GM21723 (cell line): ENCODE measurements around the gene CCR5AS.
A peak's percentile ranks its signal among the peaks of the same experiment; 100 is the strongest.
"Not testable (repeated sequence)": the region's sequence is repeated elsewhere in the genome, so short reads cannot be mapped to it uniquely, and the experiment has no call there.

Source experiments
- ATAC-seq: cut with Tn5 transposase; IDR thresholded peaks from one replicate; pipeline ENCODE4 v1.9.1; 2021; ENCODE audit warnings: mild to moderate bottlenecking, moderate library complexity; ENCODE audit not compliant: unreplicated experiment

Gene CCR5AS

GRCh38 chr3:46358466-46358865 is 48.4 kb downstream of the CCR5AS start:
- no peak for ATAC-seq

DNA sequence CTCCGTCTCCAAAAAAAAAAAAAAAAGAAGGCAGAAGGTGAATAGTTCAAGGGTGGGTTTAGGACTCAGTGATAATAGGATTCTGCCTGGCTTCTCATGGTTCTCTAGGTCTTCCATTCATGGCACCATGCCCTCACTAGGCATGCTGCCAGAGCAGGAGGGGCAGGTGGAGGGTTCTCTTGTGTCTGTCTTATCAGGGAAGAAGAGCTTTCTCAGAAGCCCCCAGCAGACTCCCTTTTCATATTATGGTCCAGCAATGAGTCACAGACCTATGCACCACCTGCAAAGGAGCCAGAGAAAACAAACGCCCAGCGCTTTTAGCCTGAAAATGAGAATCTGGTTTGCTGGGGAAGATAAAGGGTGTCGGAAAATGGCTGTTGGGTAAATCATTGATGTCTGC is 50.0 kb downstream of the CCR5AS start:
- ATAC-seq, result no peak

GRCh38 chr3:46356276-46356675 is 50.6 kb downstream of the CCR5AS start:
- ATAC-seq, result no peak

- no peak for ATAC-seq
Observed at GRCh38 chr3:46354984-46355383, 51.9 kb downstream of the CCR5AS start.

DNA sequence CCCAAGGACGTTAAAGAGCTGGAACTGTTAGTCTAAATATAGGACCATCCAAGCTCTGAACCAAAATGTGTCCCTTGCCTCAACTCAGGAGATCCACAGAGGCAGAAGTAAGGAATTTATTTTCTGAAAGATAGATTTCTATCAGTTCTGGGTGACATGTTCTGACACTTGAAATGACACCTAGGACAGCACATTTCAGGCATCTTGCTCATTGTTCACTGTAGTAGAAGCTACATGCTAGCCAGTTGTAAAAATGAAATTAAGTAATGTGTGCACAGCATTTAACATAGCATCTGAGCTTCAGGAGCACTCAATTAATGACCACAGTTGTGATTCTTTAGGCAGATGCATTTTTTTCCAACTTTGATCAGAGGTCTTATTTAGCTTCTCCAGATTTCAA is 52.4 kb downstream of the CCR5AS start:
- ATAC-seq, result no peak

DNA sequence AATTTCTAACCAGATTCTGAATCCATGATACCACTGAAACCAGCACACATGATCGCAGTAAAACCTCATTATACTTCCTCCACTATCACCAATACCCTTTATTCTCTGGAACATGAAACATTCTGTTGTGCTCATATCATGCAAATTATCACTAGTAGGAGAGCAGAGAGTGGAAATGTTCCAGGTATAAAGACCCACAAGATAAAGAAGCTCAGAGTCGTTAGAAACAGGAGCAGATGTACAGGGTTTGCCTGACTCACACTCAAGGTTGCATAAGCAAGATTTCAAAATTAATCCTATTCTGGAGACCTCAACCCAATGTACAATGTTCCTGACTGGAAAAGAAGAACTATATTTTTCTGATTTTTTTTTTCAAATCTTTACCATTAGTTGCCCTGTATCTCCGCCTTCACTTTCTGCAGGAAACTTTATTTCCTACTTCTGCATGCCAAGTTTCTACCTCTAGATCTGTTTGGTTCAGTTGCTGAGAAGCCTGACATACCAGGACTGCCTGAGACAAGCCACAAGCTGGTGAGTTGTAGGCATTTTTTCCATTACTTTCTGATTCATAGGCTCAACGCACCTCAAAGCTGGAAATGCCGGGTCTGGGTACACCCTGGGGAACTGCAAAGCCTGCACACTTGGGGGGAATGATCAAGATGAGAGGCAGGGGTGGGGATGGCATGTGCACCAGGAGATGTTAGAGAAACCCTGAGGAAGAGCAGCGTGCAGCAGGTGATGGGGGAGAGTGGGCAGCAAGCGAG is 53.0 kb downstream of the CCR5AS start, which contains the start of gene CCR2:
Gene CCR2, plus strand, starts transcription at position 465 of the 764 bp plus-strand sequence. CDS start 3,417 bp downstream, outside the sequence.
- no peak for ATAC-seq

- no peak for ATAC-seq
Observed at GRCh38 chr3:46353090-46353489, 53.8 kb downstream of the CCR5AS start.

- ATAC-seq, result no peak
Observed at GRCh38 chr3:46351646-46352045, 55.2 kb downstream of the CCR5AS start.

GRCh38 chr3:46350262-46350565 is 56.7 kb downstream of the CCR5AS start:
- peak; percentile 23 for ATAC-seq

DNA sequence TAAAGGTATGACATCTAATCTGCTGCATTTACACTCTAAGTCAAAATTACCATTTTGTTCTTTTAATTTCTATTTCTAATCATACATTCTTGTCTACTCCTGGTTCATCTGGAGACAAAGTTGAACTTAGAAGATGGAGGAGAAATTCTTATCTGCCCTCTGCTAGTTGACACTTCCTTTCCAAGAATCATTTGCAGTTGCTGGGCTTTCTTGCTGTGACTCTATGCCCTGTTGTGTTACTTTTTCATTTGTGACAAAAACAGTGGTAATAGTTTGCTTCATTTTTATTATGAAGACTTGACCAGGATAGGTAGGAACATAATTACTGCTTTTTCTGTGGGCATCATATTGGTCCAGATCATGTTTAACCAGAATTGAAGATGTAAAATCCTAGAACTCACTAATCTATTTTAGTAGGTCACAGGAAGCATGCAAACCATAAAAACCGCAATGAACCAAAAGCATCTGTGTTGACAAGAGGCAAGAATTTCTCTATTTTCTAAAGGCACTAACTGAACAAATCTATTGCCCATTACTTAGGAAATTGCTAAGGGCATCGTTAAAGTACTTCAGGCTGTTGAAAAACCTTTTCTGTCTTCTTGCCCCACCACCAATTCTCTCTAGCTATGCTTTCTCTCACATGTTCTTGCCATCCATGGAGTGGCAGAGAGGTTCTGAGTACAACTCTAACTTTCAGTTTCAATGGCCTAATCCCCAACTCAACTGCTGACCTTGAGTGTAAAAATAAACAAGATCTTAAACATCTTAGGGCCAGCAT is 57.2 kb downstream of the CCR5AS start:
- ATAC-seq, result peak; percentile 73

- no peak for ATAC-seq
Observed at GRCh38 chr3:46348823-46349482, 57.9 kb downstream of the CCR5AS start.

DNA sequence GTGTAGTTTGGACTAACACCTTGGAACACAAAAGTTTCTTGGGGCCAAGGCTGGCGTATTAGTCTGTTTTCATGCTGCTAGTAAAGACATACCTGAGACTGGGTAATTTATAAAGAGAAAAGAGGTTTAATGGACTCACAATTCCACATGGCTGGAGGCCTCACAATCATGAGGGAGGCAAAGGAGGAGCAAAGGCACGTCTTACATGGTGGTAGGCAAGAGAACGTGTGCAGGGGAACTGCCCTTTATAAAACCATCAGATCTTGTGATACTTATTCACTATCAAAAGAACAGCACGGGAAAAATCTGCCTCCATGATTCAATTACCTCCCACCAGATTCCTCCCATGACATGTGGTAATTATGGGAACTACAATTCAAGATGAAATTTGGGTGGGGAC is 62.4 kb downstream of the CCR5AS start:
- no peak for ATAC-seq

DNA sequence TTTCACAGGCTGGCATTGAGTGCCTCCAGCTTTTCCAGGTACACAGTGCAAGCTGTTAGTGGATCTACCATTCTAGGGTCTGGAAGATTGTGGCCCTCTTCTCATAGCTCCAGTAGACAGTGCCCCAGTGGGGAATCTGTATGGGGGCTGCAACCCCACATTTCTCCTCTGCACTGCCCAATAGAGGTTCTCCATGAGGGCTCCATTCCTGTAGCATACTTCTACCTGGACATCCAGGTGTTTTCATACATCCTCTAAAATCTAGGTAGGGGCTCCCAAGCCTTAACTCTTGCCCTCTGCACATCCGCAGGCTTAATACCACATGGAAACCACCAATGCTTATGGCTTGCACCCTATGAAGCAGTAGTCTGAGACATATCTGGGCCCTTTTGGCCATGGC is 68.0 kb downstream of the CCR5AS start:
- ATAC-seq, result no peak

DNA sequence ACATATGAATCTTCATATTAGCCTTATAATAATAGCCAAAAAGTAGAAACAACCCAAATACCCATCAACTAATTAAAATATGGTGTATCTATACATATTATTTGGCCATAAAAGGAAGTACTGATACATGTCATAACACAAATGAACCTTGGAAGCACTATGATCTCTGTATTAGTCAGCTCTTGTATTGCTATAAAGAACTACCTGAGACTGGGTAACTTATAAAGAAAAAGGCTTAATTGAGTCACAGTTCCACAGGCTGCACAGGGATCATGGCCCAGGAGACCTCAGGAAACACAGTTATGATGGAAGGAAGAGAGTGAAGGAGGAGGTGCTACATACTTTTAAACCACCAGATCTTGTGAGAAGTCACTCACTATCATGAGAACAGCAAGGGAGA is 69.0 kb downstream of the CCR5AS start:
- ATAC-seq, result no peak

GRCh38 chr3:46335541-46335940 is 71.3 kb downstream of the CCR5AS start:
- no peak for ATAC-seq

DNA sequence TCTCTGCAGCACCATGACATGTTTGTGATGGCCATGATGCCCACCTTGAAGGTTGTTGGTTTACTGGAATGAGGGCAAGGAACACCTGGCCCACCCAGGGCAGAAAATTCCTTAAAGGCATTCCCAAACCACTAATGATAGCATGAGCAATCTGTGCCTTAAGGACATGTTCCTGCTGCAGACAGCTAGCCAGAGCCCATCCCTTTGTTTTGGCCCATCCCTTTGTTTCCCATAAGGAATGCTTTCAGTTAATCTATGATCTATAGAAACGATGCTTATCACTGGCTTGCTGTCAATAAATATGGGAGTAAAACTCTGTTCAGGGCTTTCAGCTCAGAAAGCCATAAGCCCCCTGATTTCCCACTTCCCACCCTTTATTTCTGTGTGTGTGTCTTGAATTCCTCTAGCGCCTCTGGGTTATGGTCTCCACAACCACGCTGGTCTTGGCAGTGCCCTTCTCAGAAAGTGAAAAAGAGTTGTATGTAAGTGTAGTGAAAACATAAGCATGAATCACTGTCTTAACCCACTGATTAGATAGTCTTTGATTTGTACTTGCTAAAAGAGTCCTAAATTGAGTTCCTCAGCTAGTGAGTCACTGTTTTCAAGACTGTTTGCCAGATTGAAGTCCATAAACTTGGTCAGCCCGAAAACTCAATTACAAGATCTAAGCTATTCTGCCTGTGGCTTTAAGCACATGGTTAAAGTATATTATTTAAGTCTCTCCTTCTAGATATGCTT is 72.0 kb downstream of the CCR5AS start:
- no peak for ATAC-seq

DNA sequence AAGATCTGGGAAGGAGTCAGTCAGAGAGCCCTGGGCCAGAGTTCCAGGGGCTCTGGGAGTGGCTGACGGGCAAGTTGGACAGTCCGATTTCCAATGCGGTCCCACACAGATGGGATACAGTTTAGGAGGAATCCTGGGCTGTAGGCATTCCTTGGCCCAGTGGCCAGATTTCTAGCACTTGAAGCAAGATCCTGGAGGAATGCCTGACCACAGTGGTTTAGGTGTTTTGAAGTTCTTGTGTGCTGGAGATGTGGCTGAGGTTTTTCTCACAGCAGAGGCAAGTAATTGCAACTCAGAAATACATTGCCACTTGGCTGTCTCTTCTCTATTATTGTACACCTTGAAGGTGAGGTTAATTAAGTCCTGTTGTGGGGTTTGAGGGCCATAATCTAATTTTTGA is 76.2 kb downstream of the CCR5AS start:
- not testable (repeated sequence) for ATAC-seq

- no peak for ATAC-seq
Observed at GRCh38 chr3:46325645-46326300, 81.1 kb downstream of the CCR5AS start.

- no peak for ATAC-seq
Observed at GRCh38 chr3:46324036-46324435, 82.8 kb downstream of the CCR5AS start.

DNA sequence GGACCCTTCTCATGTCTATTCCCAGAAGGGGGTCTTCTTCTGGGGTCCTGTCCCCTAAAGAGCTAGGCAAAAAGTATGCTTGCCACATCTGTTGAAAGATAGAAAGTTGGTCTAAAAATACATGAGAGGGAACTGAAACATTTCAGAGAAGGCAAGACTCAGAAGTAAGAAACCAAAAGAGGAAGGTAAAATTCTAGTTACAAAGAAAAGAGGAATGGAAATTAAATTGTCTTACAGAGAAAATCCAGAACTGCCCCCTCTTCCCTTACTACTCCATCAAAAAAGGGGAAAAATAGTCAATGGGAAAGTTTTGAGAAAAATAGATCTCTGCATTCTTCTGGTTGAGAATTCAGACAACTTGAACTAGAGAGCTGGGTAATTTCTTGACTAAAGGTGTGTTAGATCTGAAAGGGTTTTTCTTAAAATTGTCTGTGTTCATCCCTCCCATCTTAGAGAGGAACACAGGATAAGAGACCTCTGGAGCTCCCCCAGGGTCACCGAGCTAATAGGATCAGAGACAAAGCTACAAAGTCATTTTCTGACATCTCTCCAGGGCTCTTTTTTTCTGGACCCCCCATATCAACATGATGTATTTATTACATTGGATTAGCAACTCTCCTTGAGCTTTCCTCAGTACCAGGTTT is 85.3 kb downstream of the CCR5AS start:
- ATAC-seq, result peak; percentile 65
